K562 (cell line): ENCODE data around the gene PDZD2. TPM values are rescaled to one million over a fixed set of nuclear protein-coding genes. Genes with fewer than 3 reads are reported as not detected.

Source experiments
- CEBPB ChIP-seq: fragments of 450-650 bp; IDR thresholded peaks from 2 replicates; pipeline ENCODE4 v1.6.1; 2016; ENCODE audit warnings: missing genetic modification characterization, missing compliant biosample characterization
- RCOR1 ChIP-seq, 2 experiments: IDR thresholded peaks; 2 replicates each; pipeline ENCODE4 v1.6.1; 2012; ENCODE audit warnings: low read depth in 2 of 2, low read length in 2 of 2, borderline replicate concordance in 1 of 2, improper control_type of control experiment in 1 of 2
- RFX7 ChIP-seq: fragments of 250-450 bp; sonication (Bioruptor Pico); IDR thresholded peaks from 2 replicates; pipeline ENCODE4 v1.5.1; 2021; ENCODE audit warnings: mild to moderate bottlenecking
- TSHZ1 ChIP-seq: fragments of 250-450 bp; sonication (Bioruptor Pico); IDR thresholded peaks from 2 replicates; pipeline ENCODE4 v1.4.0; 2020; ENCODE audit warnings: mild to moderate bottlenecking, moderate library complexity
- ZFP30 ChIP-seq: fragments of 250-450 bp; sonication (Bioruptor Pico); IDR thresholded peaks from 2 replicates; pipeline ENCODE4 v1.8.0; 2022; ENCODE audit warnings: moderate library complexity, mild to moderate bottlenecking, inconsistent platforms, borderline replicate concordance
- polyA plus RNA-seq, 8 experiments: library from polyadenylated mRNA; depleted of rRNA in 4 of 8; stranded (reverse) in 5 of 8; unstranded in 3 of 8; fragments of >200 nt; fragmentation: Nextera tagmentation in 2 of 8; fragmentation: Illumina TruSeq in 1 of 8; extraction: Ambion mirVana in 2 of 8; extraction: Trizol in 1 of 8; gene quantifications; 2 replicates each; pipeline versions ENCODE4 v1.2.1 to v1.2.3, GENCODE V29; 2011 to 2014; ENCODE audit warnings: inconsistent platforms in 1 of 8, missing spikeins in 1 of 8
- total RNA-seq, 7 experiments: library from RNA; depleted of rRNA in 6 of 7; stranded (reverse); fragments of >200 nt in 6 of 7; fragmentation: Illumina TruSeq in 2 of 7; extraction: Trizol in 2 of 7; gene quantifications; 2 replicates each; pipeline versions ENCODE4 v1.2.1 to v1.2.3, GENCODE V29; 2011 to 2021; ENCODE audit warnings: low replicate concordance in 1 of 7
- TF ChIP-seq, protein P1 (sequence below): fragments of 250-450 bp; sonication (Bioruptor Pico); IDR thresholded peaks from 2 replicates; pipeline ENCODE4 v1.9.0; 2021; ENCODE audit warnings: mild to moderate bottlenecking, inconsistent platforms

Gene PDZD2
- total and polyA plus RNA-seq, 9 of the 15 experiments (the other 6 are each of a cell fraction or from before 2014, with no cell fraction given): 0.02 to 0.08 (median 0.04) TPM; not detected in 6

DNA sequence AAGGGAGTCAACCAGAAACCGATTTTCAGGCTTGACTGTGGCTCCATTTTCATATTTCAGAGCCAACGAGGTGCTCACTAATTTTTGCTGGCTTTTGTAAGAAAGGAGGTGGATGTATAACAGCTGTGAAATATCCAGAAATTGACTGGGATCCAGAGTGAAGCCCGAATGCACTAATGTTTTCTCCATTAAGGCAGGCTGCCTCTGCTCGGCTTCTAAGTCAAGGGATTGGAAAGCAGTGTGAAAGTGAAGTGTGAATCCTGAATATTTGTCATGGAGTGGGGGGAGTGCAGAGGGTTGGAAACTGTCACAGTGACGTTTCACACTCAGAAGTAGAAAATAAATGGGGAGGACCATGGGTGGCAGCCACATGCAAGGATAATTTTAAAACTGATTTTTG, 297.8 kb downstream of the PDZD2 start (continued):
- TF ChIP-seq TSHZ1 (CRISPR knock-in tag) (no peak), ZFP30 (CRISPR knock-in tag) (no peak), RFX7 (CRISPR knock-in tag) (no peak), CEBPB (tag) (no peak), RCOR1 (IDR thresholded peaks at IDR 0.05; ENCODE audit: borderline replicate concordance in 1 of 2, low read depth in 2 of 2, low read length in 2 of 2) (no peak)
- TF ChIP-seq, protein P1, sequence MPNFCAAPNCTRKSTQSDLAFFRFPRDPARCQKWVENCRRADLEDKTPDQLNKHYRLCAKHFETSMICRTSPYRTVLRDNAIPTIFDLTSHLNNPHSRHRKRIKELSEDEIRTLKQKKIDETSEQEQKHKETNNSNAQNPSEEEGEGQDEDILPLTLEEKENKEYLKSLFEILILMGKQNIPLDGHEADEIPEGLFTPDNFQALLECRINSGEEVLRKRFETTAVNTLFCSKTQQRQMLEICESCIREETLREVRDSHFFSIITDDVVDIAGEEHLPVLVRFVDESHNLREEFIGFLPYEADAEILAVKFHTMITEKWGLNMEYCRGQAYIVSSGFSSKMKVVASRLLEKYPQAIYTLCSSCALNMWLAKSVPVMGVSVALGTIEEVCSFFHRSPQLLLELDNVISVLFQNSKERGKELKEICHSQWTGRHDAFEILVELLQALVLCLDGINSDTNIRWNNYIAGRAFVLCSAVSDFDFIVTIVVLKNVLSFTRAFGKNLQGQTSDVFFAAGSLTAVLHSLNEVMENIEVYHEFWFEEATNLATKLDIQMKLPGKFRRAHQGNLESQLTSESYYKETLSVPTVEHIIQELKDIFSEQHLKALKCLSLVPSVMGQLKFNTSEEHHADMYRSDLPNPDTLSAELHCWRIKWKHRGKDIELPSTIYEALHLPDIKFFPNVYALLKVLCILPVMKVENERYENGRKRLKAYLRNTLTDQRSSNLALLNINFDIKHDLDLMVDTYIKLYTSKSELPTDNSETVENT (CRISPR knock-in tag): no peak
